HepG2 (cell line): ENCODE data around the gene SIRT7. TPM values are rescaled to one million over a fixed set of nuclear protein-coding genes. Genes with fewer than 3 reads are reported as not detected.

Experiments
- AGO2 ChIP-seq: fragments of 200-400 bp; formaldehyde crosslinking; optimal IDR thresholded peaks from 2 replicates; pipeline ENCODE3; 2017; ENCODE audit warnings: mild to moderate bottlenecking, low read depth, low read length, moderate library complexity
- CEBPG ChIP-seq: IDR thresholded peaks from 2 replicates; pipeline ENCODE4 v1.6.1; 2016
- HCFC1 ChIP-seq: fragments of 150-350 bp; IDR thresholded peaks from 2 replicates; pipeline ENCODE4 v1.6.1; 2014; ENCODE audit warnings: low read depth, low read length
- HNF4A ChIP-seq: sonication (generic); formaldehyde crosslinking; IDR thresholded peaks from 2 replicates; pipeline ENCODE4 v1.4.0; 2020; ENCODE audit warnings: missing genetic modification reagents
- MAZ ChIP-seq, 2 experiments: sonication (generic) in 1 of 2; formaldehyde crosslinking in 1 of 2; IDR thresholded peaks; 2 replicates each; pipeline versions ENCODE4 v1.5.0 to v1.6.1; 2012 to 2020; ENCODE audit warnings: low read depth in 2 of 2, mild to moderate bottlenecking in 2 of 2, borderline replicate concordance in 1 of 2, improper control_type of control experiment in 1 of 2, low read length in 1 of 2, missing genetic modification reagents in 1 of 2, moderate library complexity in 1 of 2
- RARG ChIP-seq: sonication (generic); formaldehyde crosslinking; IDR thresholded peaks from 2 replicates; pipeline ENCODE4 v1.4.0; 2020; ENCODE audit warnings: low read depth, mild to moderate bottlenecking, missing genetic modification reagents
- RXRA ChIP-seq: sonication (generic); formaldehyde crosslinking; IDR thresholded peaks from 2 replicates; pipeline ENCODE4 v1.5.1; 2020; ENCODE audit warnings: missing genetic modification reagents
- TEAD3 ChIP-seq: optimal IDR thresholded peaks from 2 replicates; pipeline ENCODE3; 2016; ENCODE audit warnings: borderline replicate concordance
- ZBTB3 ChIP-seq: sonication (generic); formaldehyde crosslinking; IDR thresholded peaks from 2 replicates; pipeline ENCODE4 v1.4.0; 2020; ENCODE audit warnings: low read depth, mild to moderate bottlenecking, moderate library complexity, missing genetic modification reagents, borderline replicate concordance
- ZNF225 ChIP-seq: sonication (generic); formaldehyde crosslinking; IDR thresholded peaks from 2 replicates; pipeline ENCODE4 v1.4.0; 2020; ENCODE audit warnings: mild to moderate bottlenecking, missing genetic modification reagents
- ZNF329 ChIP-seq: sonication (generic); formaldehyde crosslinking; IDR thresholded peaks from 2 replicates; pipeline ENCODE4 v1.9.0; 2021; ENCODE audit warnings: low read depth, mild to moderate bottlenecking, missing genetic modification reagents
- ZNF737 ChIP-seq: sonication (generic); formaldehyde crosslinking; IDR thresholded peaks from 2 replicates; pipeline ENCODE4 v1.5.0; 2020; ENCODE audit warnings: missing genetic modification reagents, mild to moderate bottlenecking, borderline replicate concordance
- polyA plus RNA-seq, 8 experiments: library from polyadenylated mRNA; depleted of rRNA in 3 of 8; stranded (reverse) in 7 of 8; unstranded in 1 of 8; fragments of >200 nt; fragmentation: Illumina TruSeq in 4 of 8; extraction: Trizol in 4 of 8; gene quantifications; 2 replicates each; pipeline versions ENCODE4 v1.2.1 to v1.2.3, GENCODE V29; 2011 to 2016; ENCODE audit warnings: low read depth in 4 of 8, missing spikeins in 1 of 8, mixed read lengths in 1 of 8; ENCODE audit not compliant: insufficient read depth in 1 of 8
- total RNA-seq, 5 experiments: library from RNA; depleted of rRNA; stranded (reverse); fragments of >200 nt; fragmentation: Illumina TruSeq; extraction: Trizol; gene quantifications; 2 replicates each; pipeline ENCODE4 v1.2.3, GENCODE V29; 2016; ENCODE audit warnings: low read depth in 1 of 5
- TF ChIP-seq, protein P1 (sequence below): IDR thresholded peaks from 2 replicates; pipeline ENCODE4 v1.6.1; 2016; ENCODE audit warnings: low read depth
- TF ChIP-seq, protein P2 (sequence below): sonication (generic); formaldehyde crosslinking; IDR thresholded peaks from 2 replicates; pipeline ENCODE4 v1.4.0; 2020; ENCODE audit warnings: mild to moderate bottlenecking, missing genetic modification reagents
- TF ChIP-seq, protein P3 (sequence below): sonication (generic); formaldehyde crosslinking; IDR thresholded peaks from 2 replicates; pipeline ENCODE4 v1.4.0; 2020; ENCODE audit warnings: mild to moderate bottlenecking, missing genetic modification reagents, borderline replicate concordance
- TF ChIP-seq, protein P4 (sequence below): sonication (generic); formaldehyde crosslinking; IDR thresholded peaks from 2 replicates; pipeline ENCODE4 v1.5.0; 2020; ENCODE audit warnings: mild to moderate bottlenecking, missing genetic modification reagents, moderate library complexity
- TF ChIP-seq, protein P5 (sequence below): sonication (generic); formaldehyde crosslinking; IDR thresholded peaks from 2 replicates; pipeline ENCODE4 v1.8.0; 2022; ENCODE audit warnings: missing genetic modification reagents, low read depth, mild to moderate bottlenecking, borderline replicate concordance
- TF ChIP-seq, protein P6 (sequence below): sonication (generic); formaldehyde crosslinking; IDR thresholded peaks from 2 replicates; pipeline ENCODE4 v1.4.0; 2020; ENCODE audit warnings: missing genetic modification reagents, borderline replicate concordance
- TF ChIP-seq, protein P7 (sequence below): sonication (generic); formaldehyde crosslinking; IDR thresholded peaks from 2 replicates; pipeline ENCODE4 v1.5.0; 2020; ENCODE audit warnings: missing genetic modification reagents, mild to moderate bottlenecking, borderline replicate concordance

The SIRT7 gene
- total and polyA plus RNA-seq, 2 of the 13 experiments (the other 11 are each of a cell fraction or from before 2014, with no cell fraction given): 8.3 to 24.8 TPM

DNA sequence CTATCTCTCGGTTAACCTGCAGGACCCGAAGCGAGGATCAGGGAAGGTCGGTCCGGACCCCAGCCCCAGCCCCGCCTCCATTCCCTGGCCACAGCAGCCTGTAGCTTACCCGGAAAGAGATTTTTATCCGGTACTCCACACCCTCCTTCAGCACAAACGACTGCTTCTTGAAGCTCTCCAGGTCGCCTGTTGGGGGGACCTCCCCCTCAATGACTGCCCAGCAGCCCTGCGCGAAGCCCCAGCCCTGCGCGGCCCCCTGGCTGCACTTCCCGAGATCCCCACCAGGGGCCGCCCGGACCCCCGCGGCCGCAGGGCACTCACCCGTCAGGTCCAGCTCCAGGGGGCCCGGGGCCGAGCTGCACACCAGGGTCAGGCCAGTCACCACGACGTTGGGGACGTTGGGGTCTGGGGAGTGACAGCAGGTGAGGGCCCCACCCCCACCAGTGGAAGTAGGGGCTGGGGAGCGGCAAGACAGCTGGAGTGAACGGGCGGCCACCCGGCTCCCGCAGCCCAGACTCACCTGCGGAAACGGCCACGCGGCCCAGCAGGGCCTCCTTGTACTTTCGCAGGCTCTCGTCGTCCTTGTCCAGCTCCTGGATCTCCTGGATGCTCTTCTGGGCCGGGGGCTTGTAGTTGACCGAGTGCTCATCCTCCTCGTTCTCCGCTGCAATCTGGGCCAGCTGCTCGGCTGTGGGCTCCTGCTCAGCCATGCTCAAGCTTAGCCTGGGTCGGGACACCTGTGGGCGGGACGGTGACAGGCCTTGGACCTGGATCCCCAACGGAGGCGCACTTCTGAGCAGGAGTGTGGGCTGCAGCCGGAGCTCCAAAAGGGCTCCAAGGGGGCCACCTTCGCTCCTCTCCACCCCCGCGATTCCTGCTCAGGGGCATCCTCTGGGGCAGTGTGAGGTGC lies 48.5 kb downstream of the SIRT7 start (continued):
- TF ChIP-seq ZBTB3 (no peak), ZNF737 (CRISPR knock-in tag) (no peak), MAZ (IDR thresholded peaks at IDR 0.05; ENCODE audit: borderline replicate concordance, low read depth, low read length) (peak; percentile 35; the same call in 1 of the 2 replicates), MAZ (CRISPR knock-in tag; IDR thresholded peaks at IDR 0.05; ENCODE audit: low read depth) (no peak; the same call in 1 of the 2 replicates), ZNF225 (no peak; the same call in 1 of the 2 replicates), HNF4A (CRISPR knock-in tag) (0 out of 2 replicates have a peak, but pooled peaks have one; percentile 3), TEAD3 (no peak), RXRA (CRISPR knock-in tag) (peak; percentile 4; the same call in 1 of the 2 replicates), CEBPG (CRISPR knock-in tag) (no peak), AGO2 (peak; percentile 94), RARG (CRISPR knock-in tag) (no peak), HCFC1 (no peak), ZNF329 (CRISPR knock-in tag) (no peak)
- TF ChIP-seq, protein P1, sequence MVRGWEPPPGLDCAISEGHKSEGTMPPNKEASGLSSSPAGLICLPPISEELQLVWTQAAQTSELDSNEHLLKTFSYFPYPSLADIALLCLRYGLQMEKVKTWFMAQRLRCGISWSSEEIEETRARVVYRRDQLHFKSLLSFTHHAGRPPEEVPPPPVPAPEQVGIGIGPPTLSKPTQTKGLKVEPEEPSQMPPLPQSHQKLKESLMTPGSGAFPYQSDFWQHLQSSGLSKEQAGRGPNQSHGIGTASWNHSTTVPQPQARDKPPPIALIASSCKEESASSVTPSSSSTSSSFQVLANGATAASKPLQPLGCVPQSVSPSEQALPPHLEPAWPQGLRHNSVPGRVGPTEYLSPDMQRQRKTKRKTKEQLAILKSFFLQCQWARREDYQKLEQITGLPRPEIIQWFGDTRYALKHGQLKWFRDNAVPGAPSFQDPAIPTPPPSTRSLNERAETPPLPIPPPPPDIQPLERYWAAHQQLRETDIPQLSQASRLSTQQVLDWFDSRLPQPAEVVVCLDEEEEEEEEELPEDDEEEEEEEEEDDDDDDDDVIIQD (CRISPR knock-in tag): no peak
- TF ChIP-seq, protein P2, sequence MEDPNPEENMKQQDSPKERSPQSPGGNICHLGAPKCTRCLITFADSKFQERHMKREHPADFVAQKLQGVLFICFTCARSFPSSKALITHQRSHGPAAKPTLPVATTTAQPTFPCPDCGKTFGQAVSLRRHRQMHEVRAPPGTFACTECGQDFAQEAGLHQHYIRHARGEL (CRISPR knock-in tag): no peak; the same call in 1 of the 2 replicates
- TF ChIP-seq, protein P3, sequence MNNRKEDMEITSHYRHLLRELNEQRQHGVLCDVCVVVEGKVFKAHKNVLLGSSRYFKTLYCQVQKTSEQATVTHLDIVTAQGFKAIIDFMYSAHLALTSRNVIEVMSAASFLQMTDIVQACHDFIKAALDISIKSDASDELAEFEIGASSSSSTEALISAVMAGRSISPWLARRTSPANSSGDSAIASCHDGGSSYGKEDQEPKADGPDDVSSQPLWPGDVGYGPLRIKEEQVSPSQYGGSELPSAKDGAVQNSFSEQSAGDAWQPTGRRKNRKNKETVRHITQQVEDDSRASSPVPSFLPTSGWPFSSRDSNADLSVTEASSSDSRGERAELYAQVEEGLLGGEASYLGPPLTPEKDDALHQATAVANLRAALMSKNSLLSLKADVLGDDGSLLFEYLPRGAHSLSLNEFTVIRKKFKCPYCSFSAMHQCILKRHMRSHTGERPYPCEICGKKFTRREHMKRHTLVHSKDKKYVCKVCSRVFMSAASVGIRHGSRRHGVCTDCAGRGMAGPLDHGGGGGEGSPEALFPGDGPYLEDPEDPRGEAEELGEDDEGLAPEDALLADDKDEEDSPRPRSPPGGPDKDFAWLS (CRISPR knock-in tag): no peak
- TF ChIP-seq, protein P4, sequence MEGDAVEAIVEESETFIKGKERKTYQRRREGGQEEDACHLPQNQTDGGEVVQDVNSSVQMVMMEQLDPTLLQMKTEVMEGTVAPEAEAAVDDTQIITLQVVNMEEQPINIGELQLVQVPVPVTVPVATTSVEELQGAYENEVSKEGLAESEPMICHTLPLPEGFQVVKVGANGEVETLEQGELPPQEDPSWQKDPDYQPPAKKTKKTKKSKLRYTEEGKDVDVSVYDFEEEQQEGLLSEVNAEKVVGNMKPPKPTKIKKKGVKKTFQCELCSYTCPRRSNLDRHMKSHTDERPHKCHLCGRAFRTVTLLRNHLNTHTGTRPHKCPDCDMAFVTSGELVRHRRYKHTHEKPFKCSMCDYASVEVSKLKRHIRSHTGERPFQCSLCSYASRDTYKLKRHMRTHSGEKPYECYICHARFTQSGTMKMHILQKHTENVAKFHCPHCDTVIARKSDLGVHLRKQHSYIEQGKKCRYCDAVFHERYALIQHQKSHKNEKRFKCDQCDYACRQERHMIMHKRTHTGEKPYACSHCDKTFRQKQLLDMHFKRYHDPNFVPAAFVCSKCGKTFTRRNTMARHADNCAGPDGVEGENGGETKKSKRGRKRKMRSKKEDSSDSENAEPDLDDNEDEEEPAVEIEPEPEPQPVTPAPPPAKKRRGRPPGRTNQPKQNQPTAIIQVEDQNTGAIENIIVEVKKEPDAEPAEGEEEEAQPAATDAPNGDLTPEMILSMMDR (CRISPR knock-in tag): peak; percentile 88
- TF ChIP-seq, protein P5, sequence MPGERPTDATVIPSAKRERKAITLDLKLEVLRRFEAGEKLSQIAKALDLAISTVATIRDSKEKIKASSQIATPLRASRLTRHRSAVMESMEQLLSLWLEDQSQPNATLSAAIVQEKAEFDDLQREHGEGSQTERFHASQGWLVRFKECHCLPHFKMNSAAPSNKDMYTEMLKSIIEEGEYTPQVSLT: no peak
- TF ChIP-seq, protein P6, sequence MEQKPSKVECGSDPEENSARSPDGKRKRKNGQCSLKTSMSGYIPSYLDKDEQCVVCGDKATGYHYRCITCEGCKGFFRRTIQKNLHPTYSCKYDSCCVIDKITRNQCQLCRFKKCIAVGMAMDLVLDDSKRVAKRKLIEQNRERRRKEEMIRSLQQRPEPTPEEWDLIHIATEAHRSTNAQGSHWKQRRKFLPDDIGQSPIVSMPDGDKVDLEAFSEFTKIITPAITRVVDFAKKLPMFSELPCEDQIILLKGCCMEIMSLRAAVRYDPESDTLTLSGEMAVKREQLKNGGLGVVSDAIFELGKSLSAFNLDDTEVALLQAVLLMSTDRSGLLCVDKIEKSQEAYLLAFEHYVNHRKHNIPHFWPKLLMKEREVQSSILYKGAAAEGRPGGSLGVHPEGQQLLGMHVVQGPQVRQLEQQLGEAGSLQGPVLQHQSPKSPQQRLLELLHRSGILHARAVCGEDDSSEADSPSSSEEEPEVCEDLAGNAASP: 0 out of 2 replicates have a peak, but pooled peaks have one; percentile 9
- TF ChIP-seq, protein P7, sequence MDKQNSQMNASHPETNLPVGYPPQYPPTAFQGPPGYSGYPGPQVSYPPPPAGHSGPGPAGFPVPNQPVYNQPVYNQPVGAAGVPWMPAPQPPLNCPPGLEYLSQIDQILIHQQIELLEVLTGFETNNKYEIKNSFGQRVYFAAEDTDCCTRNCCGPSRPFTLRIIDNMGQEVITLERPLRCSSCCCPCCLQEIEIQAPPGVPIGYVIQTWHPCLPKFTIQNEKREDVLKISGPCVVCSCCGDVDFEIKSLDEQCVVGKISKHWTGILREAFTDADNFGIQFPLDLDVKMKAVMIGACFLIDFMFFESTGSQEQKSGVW: no peak
